ENCODE measurements around the gene MT1G.
"Not testable (repeated sequence)": the region's sequence is repeated elsewhere in the genome, so short reads cannot be mapped to it uniquely, and the experiment has no call there.

- TF ChIP-seq POLR2A (IDR thresholded peaks at IDR 0.05; ENCODE audit: low read depth, low read length); POLR2AphosphoS5 (IDR thresholded peaks at IDR 0.05; ENCODE audit: low read depth, low read length); TAF1 (IDR thresholded peaks at IDR 0.05; ENCODE audit: low read depth, low read length); PAX5 (IDR thresholded peaks at IDR 0.05; ENCODE audit: insufficient read depth, low read length, severe bottlenecking); SPI1 (IDR thresholded peaks at IDR 0.05; ENCODE audit: low read depth, low read length): not testable (repeated sequence)
Observed at GRCh38 chr16:56672171-56672570, 4.3 kb upstream of the MT1G start.
